ENCODE data around the gene SEPTIN14. TPM values are rescaled to one million over a fixed set of nuclear protein-coding genes. Genes with fewer than 3 reads are reported as not detected.
"Not testable (repeated sequence)": the region's sequence is repeated elsewhere in the genome, so short reads cannot be mapped to it uniquely, and the experiment has no call there.

The SEPTIN14 gene
- total RNA-seq, 1 donor from 2014 or later: not detected

GRCh38 chr7:55784151-55784550 is 78.4 kb downstream of the SEPTIN14 start:
- no peak for DNase-seq

- no peak for DNase-seq
Observed at GRCh38 chr7:55778631-55779030, 83.9 kb downstream of the SEPTIN14 start.

GRCh38 chr7:55776196-55776595 is 86.4 kb downstream of the SEPTIN14 start:
- no peak for DNase-seq

GRCh38 chr7:55775051-55775420 is 87.5 kb downstream of the SEPTIN14 start:
- no peak for DNase-seq

GRCh38 chr7:55774327-55775050 is 88.1 kb downstream of the SEPTIN14 start:
- DNase-seq: peak; percentile 42

GRCh38 chr7:55770778-55771177 is 91.8 kb downstream of the SEPTIN14 start:
- no peak for DNase-seq

GRCh38 chr7:55753274-55753862 is 109.2 kb downstream of the SEPTIN14 start:
- not testable (repeated sequence) for DNase-seq

- not testable (repeated sequence) for DNase-seq
Observed at GRCh38 chr7:55744706-55745105, 117.8 kb downstream of the SEPTIN14 start.

Small RNA genes lying within 50 kb of the gene (small RNA-seq; reads per million reads assigned to genes)
- gene AC092647.1 (ENCODE audit: low replicate concordance) (not detected), gene AC092647.2 (ENCODE audit: low replicate concordance) (not detected), gene RNU6-1126P (ENCODE audit: low replicate concordance) (not detected)

Other genes starting within 250 kb of the SEPTIN14 start
- 15.1 TPM for gene ZNF713, start 24.7 kb upstream of the SEPTIN14 start, total RNA-seq
- 12.9 TPM for gene MRPS17, start 89.1 kb upstream of the SEPTIN14 start, total RNA-seq
- 177 TPM for gene NIPSNAP2, start 101.8 kb upstream of the SEPTIN14 start, total RNA-seq
- 16.2 TPM for gene PSPH, start 188.7 kb upstream of the SEPTIN14 start, total RNA-seq
- 118 TPM for gene CCT6A, start 189.0 kb upstream of the SEPTIN14 start, total RNA-seq
- 53.5 TPM for gene SUMF2, start 201.5 kb upstream of the SEPTIN14 start, total RNA-seq
- 65.2 TPM for gene PHKG1, start 230.2 kb upstream of the SEPTIN14 start, total RNA-seq
- 268 TPM for gene CHCHD2, start 243.7 kb upstream of the SEPTIN14 start, total RNA-seq